GM23338 (cell line): ENCODE data around the gene SHISA7. TPM values are rescaled to one million over a fixed set of nuclear protein-coding genes. Genes with fewer than 3 reads are reported as not detected.

Source experiments
- ATAC-seq: fragments of 200-7000 bp; cut with Tn5 transposase; 3 replicates; pipeline ENCODE4 v1.9.1; 2020
- DNase-seq: peaks from one replicate; pipeline ENCODE4 v3.0.0-alpha.2; 2015; ENCODE audit warnings: low spot score
- H2AFZ ChIP-seq: fragments of 200-600 bp; sonication (generic); 2 replicates; pipeline ENCODE4 v1.8.0; 2016; ENCODE audit warnings: antibody characterized with exemption, mild to moderate bottlenecking, moderate library complexity
- H3F3A ChIP-seq: fragments of 200-600 bp; sonication (generic); replicated peaks from 2 replicates; pipeline ENCODE4 v1.8.0; 2017; ENCODE audit warnings: antibody characterized with exemption, mixed run types, low read depth
- H3K27ac ChIP-seq: fragments of 200-600 bp; sonication (generic); 2 replicates; pipeline ENCODE4 v1.6.1; 2016; ENCODE audit warnings: low read depth
- H3K27me3 ChIP-seq: fragments of 200-600 bp; sonication (generic); 2 replicates; pipeline ENCODE4 v1.8.0; 2016; ENCODE audit warnings: mild to moderate bottlenecking, mixed run types, moderate library complexity; ENCODE audit not compliant: insufficient read depth
- H3K36me3 ChIP-seq: fragments of 200-600 bp; sonication (generic); 2 replicates; pipeline ENCODE4 v1.8.0; 2016; ENCODE audit warnings: mild to moderate bottlenecking; ENCODE audit not compliant: insufficient read depth
- H3K4me1 ChIP-seq: fragments of 200-600 bp; sonication (generic); 2 replicates; pipeline ENCODE4 v1.8.0; 2016; ENCODE audit warnings: mild to moderate bottlenecking, moderate library complexity; ENCODE audit not compliant: insufficient read depth
- H3K4me2 ChIP-seq: fragments of 200-600 bp; sonication (generic); 2 replicates; pipeline ENCODE4 v1.7.1; 2017; ENCODE audit warnings: mixed run types
- H3K4me3 ChIP-seq: fragments of 200-600 bp; sonication (generic); 2 replicates; pipeline ENCODE4 v1.6.1; 2016; ENCODE audit warnings: mixed run types
- H3K79me2 ChIP-seq: fragments of 200-600 bp; sonication (generic); replicated peaks from 2 replicates; pipeline ENCODE4 v1.8.0; 2017; ENCODE audit warnings: mild to moderate bottlenecking; ENCODE audit not compliant: insufficient read depth
- H3K9me2 ChIP-seq: fragments of 200-600 bp; sonication (generic); 2 replicates; pipeline ENCODE4 v1.8.0; 2017; ENCODE audit not compliant: insufficient read depth
- H4K20me1 ChIP-seq: fragments of 200-600 bp; sonication (generic); replicated peaks from 2 replicates; pipeline ENCODE4 v1.8.0; 2017; ENCODE audit warnings: mild to moderate bottlenecking; ENCODE audit not compliant: insufficient read depth
- H3K27ac Mint-ChIP-seq: 2 replicates; pipeline ENCODE4 v1.8.0; 2020; ENCODE audit warnings: inconsistent platforms, mild to moderate bottlenecking, moderate library complexity, mixed read lengths
- H3K27me3 Mint-ChIP-seq: 3 replicates; pipeline ENCODE4 v1.8.0; 2022; ENCODE audit warnings: low read depth, mild to moderate bottlenecking, moderate library complexity, mixed read lengths, inconsistent platforms; ENCODE audit not compliant: insufficient read depth, poor library complexity
- H3K36me3 Mint-ChIP-seq: 3 replicates; pipeline ENCODE4 v1.8.0; 2021; ENCODE audit warnings: low read depth, mild to moderate bottlenecking, inconsistent platforms, moderate library complexity, mixed read lengths
- H3K4me1 Mint-ChIP-seq: 3 replicates; pipeline ENCODE4 v1.8.0; 2020; ENCODE audit warnings: mild to moderate bottlenecking, inconsistent platforms, mixed read lengths
- H3K4me3 Mint-ChIP-seq: 3 replicates; pipeline ENCODE4 v1.8.0; 2021; ENCODE audit warnings: moderate library complexity, mild to moderate bottlenecking, inconsistent platforms, mixed read lengths
- H3K9me3 Mint-ChIP-seq: 3 replicates; pipeline ENCODE4 v1.8.0; 2020; ENCODE audit warnings: moderate library complexity, mild to moderate bottlenecking, inconsistent platforms, mixed read lengths
- CREB1 ChIP-seq: fragments of 250-450 bp; sonication (Bioruptor Pico); IDR thresholded peaks from 2 replicates; pipeline ENCODE4 v1.5.0; 2020; ENCODE audit warnings: low read depth, mild to moderate bottlenecking, moderate library complexity
- CTCF ChIP-seq, 2 experiments: fragments of 200-600 bp in 1 of 2; sonication (generic) in 1 of 2; conservative IDR thresholded peaks; 2 replicates each; pipeline versions ENCODE4 v1.5.1 to v1.6.1; 2016 to 2017; ENCODE audit warnings: antibody characterized with exemption in 2 of 2, low read depth in 2 of 2, mild to moderate bottlenecking in 2 of 2, moderate library complexity in 1 of 2
- ETS1 ChIP-seq: IDR thresholded peaks from 2 replicates; pipeline ENCODE4 v1.6.1; 2016; ENCODE audit warnings: antibody characterized with exemption
- NANOG ChIP-seq: IDR thresholded peaks from 2 replicates; pipeline ENCODE4 v1.6.1; 2016; ENCODE audit warnings: antibody characterized with exemption, borderline replicate concordance
- STAT1 ChIP-seq: IDR thresholded peaks from one replicate; pipeline ENCODE4 v1.6.1; 2016; ENCODE audit warnings: antibody characterized with exemption; ENCODE audit not compliant: unreplicated experiment
- ZNF331 ChIP-seq: fragments of 250-450 bp; sonication (Bioruptor Pico); IDR thresholded peaks from 2 replicates; pipeline ENCODE4 v1.5.0; 2020; ENCODE audit warnings: low read depth, mild to moderate bottlenecking, moderate library complexity
- polyA plus RNA-seq: library from polyadenylated mRNA; unstranded; fragments of >200 nt; fragmentation: Nextera tagmentation; extraction: Ambion mirVana; gene quantifications from 2 replicates; pipeline ENCODE4 v1.2.1, GENCODE V29; 2016
- total RNA-seq: library from RNA; depleted of rRNA; stranded (reverse); fragments of >200 nt; shearing (Covaris generic); gene quantifications from 2 replicates; pipeline ENCODE4 v1.2.3, GENCODE V29; 2014
- TF ChIP-seq, protein P1 (sequence below): fragments of 250-450 bp; sonication (Bioruptor Pico); IDR thresholded peaks from 2 replicates; pipeline ENCODE4 v1.5.0; 2020; ENCODE audit warnings: mild to moderate bottlenecking, moderate library complexity

SHISA7 gene
- total and polyA plus RNA-seq, 2 experiments from 2014 or later = 0.32 to 1.4 TPM

GRCh38 chr19:55487924-55488687 is 45.0 kb upstream of the SHISA7 start, which contains the start of gene SSC5D:
Gene SSC5D (plus strand): TSS chr19:55488436. CDS start chr19:55488590, 154 bp downstream.
- DNase-seq = peak; percentile 60
- no peaks in the 10 kb centered on the region for H3K9me2 ChIP-seq
- H3K36me3 ChIP-seq = no peaks in the 10 kb centered on the region
- H3K4me1 ChIP-seq = peaks cover 22% of the 10 kb centered on the region; the same call in 1 of the 2 replicates
- H3K36me3 Mint-ChIP-seq = no peaks in the 10 kb centered on the region; the same call in 2 of the 3 replicates
- H3K4me3 Mint-ChIP-seq = peak within 1 kb of the TSS; percentile 59
- peak within 1 kb of the TSS; percentile 80 for H3K4me2 ChIP-seq
- peak; percentile 3; the same call in 2 of the 3 replicates for ATAC-seq
- H3K79me2 ChIP-seq = no peaks in the 10 kb centered on the region
- H3K27ac Mint-ChIP-seq = no peak within 1 kb of the TSS
- peak within 1 kb of the TSS; percentile 55 for H3K4me3 ChIP-seq
- H2AFZ ChIP-seq = no peak within 1 kb of the TSS
- H3K27me3 ChIP-seq = no peaks in the 10 kb centered on the region
- peaks cover 15% of the 10 kb centered on the region for H3F3A ChIP-seq
- TF ChIP-seq NANOG = no peak
- no peak for TF ChIP-seq CTCF (conservative IDR thresholded peaks at IDR 0.05; ENCODE audit: low read depth in 2 of 2)
- no peak for TF ChIP-seq CREB1 (CRISPR knock-in tag)
- TF ChIP-seq STAT1 = no peak
- TF ChIP-seq ETS1 = no peak
- TF ChIP-seq, protein P1, sequence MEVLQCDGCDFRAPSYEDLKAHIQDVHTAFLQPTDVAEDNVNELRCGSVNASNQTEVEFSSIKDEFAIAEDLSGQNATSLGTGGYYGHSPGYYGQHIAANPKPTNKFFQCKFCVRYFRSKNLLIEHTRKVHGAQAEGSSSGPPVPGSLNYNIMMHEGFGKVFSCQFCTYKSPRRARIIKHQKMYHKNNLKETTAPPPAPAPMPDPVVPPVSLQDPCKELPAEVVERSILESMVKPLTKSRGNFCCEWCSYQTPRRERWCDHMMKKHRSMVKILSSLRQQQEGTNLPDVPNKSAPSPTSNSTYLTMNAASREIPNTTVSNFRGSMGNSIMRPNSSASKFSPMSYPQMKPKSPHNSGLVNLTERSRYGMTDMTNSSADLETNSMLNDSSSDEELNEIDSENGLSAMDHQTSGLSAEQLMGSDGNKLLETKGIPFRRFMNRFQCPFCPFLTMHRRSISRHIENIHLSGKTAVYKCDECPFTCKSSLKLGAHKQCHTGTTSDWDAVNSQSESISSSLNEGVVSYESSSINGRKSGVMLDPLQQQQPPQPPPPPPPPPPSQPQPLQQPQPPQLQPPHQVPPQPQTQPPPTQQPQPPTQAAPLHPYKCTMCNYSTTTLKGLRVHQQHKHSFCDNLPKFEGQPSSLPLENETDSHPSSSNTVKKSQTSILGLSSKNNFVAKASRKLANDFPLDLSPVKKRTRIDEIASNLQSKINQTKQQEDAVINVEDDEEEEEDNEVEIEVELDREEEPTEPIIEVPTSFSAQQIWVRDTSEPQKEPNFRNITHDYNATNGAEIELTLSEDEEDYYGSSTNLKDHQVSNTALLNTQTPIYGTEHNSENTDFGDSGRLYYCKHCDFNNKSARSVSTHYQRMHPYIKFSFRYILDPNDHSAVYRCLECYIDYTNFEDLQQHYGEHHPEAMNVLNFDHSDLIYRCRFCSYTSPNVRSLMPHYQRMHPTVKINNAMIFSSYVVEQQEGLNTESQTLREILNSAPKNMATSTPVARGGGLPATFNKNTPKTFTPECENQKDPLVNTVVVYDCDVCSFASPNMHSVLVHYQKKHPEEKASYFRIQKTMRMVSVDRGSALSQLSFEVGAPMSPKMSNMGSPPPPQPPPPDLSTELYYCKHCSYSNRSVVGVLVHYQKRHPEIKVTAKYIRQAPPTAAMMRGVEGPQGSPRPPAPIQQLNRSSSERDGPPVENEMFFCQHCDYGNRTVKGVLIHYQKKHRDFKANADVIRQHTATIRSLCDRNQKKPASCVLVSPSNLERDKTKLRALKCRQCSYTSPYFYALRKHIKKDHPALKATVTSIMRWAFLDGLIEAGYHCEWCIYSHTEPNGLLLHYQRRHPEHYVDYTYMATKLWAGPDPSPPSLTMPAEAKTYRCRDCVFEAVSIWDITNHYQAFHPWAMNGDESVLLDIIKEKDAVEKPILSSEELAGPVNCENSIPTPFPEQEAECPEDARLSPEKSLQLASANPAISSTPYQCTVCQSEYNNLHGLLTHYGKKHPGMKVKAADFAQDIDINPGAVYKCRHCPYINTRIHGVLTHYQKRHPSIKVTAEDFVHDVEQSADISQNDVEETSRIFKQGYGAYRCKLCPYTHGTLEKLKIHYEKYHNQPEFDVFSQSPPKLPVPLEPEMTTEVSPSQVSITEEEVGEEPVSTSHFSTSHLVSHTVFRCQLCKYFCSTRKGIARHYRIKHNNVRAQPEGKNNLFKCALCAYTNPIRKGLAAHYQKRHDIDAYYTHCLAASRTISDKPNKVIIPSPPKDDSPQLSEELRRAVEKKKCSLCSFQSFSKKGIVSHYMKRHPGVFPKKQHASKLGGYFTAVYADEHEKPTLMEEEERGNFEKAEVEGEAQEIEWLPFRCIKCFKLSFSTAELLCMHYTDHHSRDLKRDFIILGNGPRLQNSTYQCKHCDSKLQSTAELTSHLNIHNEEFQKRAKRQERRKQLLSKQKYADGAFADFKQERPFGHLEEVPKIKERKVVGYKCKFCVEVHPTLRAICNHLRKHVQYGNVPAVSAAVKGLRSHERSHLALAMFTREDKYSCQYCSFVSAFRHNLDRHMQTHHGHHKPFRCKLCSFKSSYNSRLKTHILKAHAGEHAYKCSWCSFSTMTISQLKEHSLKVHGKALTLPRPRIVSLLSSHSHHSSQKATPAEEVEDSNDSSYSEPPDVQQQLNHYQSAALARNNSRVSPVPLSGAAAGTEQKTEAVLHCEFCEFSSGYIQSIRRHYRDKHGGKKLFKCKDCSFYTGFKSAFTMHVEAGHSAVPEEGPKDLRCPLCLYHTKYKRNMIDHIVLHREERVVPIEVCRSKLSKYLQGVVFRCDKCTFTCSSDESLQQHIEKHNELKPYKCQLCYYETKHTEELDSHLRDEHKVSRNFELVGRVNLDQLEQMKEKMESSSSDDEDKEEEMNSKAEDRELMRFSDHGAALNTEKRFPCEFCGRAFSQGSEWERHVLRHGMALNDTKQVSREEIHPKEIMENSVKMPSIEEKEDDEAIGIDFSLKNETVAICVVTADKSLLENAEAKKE (CRISPR knock-in tag) = no peak
- TF ChIP-seq ZNF331 (CRISPR knock-in tag) = no peak
- peaks cover 14% of the 10 kb centered on the region for H3K27me3 Mint-ChIP-seq
- H3K27ac ChIP-seq = 0 out of 2 replicates have a peak within 1 kb of the TSS, but pooled peaks have one; percentile 66
- H4K20me1 ChIP-seq = no peaks in the 10 kb centered on the region
- H3K9me3 Mint-ChIP-seq = no peaks in the 10 kb centered on the region; the same call in 2 of the 3 replicates
- H3K4me1 Mint-ChIP-seq = peaks cover 24% of the 10 kb centered on the region
